GM12801 (cell line): Measurements from ENCODE around the gene RAB11FIP5.

ENCODE experiments used
- TF ChIP-seq, protein P1 (sequence below): IDR thresholded peaks from one replicate; pipeline ENCODE4 v1.5.1; 2011; ENCODE audit warnings: control low read depth; ENCODE audit not compliant: insufficient read length; ENCODE audit errors: extremely low read depth

RAB11FIP5 gene

DNA sequence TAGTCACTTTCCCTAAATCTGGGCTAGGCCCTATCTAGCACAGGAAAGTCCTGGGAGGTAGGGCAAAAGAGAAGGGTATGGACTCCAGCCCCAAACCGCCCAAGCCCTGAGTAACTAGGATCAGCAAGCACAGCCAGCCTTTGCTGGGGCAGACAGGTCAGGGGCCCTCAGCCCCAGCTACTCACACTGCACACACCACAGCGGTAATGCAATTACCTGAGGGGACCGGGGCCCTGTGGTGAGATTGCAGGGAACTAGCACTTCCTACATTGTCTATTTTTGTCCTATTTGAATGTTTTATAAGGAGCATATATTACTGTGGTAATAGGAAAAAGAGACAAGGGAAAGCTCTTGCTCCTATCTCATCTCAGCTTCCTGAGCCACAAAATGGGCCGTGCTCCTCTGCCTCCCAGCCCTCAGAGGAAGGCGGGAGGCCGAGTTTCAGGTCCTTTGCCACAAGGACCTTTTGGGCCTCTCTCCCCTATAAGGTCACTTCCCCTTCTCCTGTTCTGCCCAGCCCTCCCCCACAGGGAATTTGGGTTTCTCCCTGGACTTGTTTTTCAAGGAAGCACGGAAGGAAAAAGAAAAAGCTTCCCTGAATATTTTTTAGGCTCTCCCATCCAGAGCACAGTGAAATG lies 20.5 kb downstream of the RAB11FIP5 start:
- TF ChIP-seq, protein P1, sequence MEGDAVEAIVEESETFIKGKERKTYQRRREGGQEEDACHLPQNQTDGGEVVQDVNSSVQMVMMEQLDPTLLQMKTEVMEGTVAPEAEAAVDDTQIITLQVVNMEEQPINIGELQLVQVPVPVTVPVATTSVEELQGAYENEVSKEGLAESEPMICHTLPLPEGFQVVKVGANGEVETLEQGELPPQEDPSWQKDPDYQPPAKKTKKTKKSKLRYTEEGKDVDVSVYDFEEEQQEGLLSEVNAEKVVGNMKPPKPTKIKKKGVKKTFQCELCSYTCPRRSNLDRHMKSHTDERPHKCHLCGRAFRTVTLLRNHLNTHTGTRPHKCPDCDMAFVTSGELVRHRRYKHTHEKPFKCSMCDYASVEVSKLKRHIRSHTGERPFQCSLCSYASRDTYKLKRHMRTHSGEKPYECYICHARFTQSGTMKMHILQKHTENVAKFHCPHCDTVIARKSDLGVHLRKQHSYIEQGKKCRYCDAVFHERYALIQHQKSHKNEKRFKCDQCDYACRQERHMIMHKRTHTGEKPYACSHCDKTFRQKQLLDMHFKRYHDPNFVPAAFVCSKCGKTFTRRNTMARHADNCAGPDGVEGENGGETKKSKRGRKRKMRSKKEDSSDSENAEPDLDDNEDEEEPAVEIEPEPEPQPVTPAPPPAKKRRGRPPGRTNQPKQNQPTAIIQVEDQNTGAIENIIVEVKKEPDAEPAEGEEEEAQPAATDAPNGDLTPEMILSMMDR = no peak

DNA sequence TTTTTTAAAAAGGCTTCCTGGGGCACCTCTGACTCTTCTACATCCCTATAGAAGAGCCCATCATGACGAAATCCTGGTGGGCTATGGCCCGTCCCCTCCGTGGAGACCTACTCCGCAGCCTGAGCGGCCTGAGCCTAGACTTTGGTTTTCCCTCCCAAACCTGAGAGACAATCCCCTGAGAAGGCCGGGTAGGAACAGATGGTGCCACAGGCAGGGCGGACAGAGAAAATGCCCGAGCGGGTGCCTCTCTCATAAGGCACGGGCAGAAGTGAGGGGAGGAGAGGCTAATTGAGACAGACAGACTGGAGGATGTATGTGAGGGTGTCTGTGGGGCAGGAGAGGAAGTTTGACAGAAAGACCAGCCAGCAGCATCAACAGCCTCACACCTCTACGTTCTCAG lies 21.1 kb downstream of the RAB11FIP5 start:
- TF ChIP-seq, protein P1 = no peak

DNA sequence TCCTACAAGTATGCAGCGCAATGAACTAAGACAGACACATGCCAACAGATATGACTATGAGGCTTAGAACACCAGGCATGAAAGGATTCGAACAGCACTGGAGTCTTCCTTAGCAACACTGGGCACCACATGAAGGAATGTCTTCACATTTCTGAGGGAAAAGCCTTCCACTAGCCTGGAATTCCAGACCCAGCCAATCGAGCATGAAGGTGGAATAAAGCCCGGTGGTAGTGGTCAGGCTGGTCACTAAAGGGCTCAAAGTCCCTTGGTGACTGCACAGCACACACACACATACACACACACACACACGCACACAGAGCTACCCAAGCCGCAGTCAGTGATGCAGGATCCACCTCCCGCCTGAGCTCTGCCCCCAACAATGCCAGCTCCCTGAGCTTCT lies 21.6 kb downstream of the RAB11FIP5 start:
- TF ChIP-seq, protein P1 = no peak

DNA sequence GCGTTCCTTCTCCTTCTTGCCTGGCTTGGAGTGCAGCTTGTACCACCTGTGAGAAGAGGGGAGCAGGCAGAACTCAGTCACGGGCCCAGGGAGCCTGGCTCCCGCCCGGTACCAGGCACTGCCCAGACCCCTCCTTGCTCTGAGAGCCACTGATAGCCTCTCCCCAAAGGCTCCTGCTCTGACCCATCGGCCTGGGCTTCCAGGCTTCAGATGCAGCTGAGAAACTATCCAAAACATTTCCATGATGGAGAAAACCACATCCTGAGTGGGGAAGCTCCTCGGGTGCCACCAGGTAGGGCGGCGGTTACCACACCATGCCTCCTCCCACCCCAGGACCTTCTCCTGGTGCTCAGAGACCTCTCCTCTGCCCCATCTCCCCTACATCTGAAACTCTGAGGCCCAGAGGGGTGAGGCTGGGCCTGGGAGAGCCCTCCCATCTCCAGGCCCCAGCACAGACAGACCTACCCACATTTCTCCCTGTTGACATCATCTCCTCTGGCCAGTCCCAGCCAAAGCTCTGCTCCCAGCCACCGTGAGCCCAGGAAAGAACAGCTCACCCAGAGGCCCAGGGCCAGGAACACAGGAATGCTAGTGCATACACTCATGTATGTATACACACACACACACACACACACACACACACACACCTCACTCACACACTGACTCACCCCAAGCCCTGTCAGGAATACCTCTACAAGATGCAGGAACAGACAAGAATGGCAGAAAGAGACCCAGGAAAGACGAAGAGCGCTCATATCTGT lies 23.3 kb downstream of the RAB11FIP5 start:
- TF ChIP-seq, protein P1 = no peak

DNA sequence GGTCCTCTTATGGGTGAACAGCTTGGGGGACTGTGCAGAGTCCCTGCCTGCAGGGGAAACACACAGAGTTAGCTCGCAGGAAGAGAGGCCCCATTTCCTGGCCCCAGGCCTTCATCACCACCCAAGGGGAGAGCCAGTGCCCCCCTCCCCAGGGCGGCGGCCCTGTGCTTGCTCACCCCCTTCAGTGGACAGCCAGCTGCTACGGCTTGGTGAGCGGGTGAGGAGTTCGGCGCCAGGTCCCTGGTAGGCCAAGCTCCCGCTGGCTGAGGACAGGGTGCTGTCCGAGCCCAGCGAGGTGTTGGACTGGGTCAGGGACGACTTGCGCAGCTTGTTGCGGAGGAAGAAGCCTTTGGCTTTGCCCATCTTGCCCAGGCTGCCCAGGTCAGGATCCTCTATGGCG lies 24.0 kb downstream of the RAB11FIP5 start:
- TF ChIP-seq, protein P1 = no peak

DNA sequence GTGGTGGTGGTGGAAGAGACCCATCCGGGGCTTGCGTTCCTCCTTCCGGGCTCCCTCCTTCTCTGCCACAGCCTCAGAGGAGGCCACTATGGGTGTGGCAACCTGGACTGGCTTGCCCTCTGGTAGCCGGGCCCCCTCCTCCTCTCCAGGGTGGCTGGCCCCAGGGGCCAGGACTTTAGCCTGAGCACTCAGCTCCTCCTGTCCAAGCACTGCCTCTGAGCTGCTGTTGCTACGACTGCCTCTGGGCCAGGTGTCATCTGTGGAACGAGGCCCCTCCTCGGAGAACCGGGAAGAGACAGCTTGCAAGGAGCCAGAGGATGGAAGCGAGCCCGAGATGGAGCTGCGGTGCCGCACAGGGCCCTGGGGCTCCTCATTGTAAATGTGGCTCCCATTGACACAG lies 24.5 kb downstream of the RAB11FIP5 start:
- TF ChIP-seq, protein P1 = no peak

DNA sequence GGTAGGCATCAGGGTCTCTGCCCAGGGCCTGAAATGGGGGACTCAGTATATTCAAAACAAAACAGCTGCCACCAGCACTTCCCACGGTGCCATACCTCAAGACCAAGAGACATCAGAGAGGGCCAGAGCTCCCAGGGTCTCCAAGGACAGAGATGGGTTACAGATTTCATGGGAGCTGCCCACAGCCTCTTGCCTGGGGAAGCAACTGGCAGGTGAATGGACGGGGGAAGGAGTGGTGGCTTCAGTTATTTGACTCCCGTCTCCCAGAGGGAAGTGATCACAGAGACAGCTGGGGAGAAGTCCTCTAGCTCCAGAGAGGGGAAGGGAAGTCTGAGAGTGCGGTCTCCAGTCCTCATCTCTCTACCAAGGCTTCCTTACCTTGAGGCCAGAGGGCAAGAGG lies 25.4 kb downstream of the RAB11FIP5 start:
- TF ChIP-seq, protein P1 = no peak
